Breast epithelium (tissue), 3 donors: ENCODE data around the gene LST1.

Source experiments
- CTCF ChIP-seq, 3 donors: fragments of 450-650 bp; IDR thresholded peaks; one replicate each; pipeline ENCODE4 v1.5.1; 2016 to 2017; ENCODE audit warnings: antibody characterized with exemption in 3 of 3, mild to moderate bottlenecking in 3 of 3, moderate library complexity in 3 of 3
- POLR2AphosphoS5 ChIP-seq, 3 donors: sonication (generic); formaldehyde crosslinking; IDR thresholded peaks; one replicate each; pipeline ENCODE4 v1.6.1; 2017; ENCODE audit warnings: antibody characterized with exemption in 3 of 3

GRCh38 chr6:31544676-31545075 lies 41.4 kb upstream of the LST1 start:
- TF ChIP-seq CTCF (IDR thresholded peaks at IDR 0.05) = no peak
- TF ChIP-seq POLR2AphosphoS5 (IDR thresholded peaks at IDR 0.05) = no peak
